BE2C (cell line): ENCODE data around the gene CDHR5.

ENCODE experiments used
- DNase-seq: peaks from one replicate; pipeline ENCODE4 v3.0.0-alpha.2; 2020
- H3K27me3 ChIP-seq: fragments of 250-450 bp; sonication (Bioruptor Pico); 2 replicates; pipeline ENCODE4 v1.5.1; 2020; ENCODE audit warnings: mild to moderate bottlenecking
- H3K36me3 ChIP-seq: fragments of 250-450 bp; sonication (Bioruptor Pico); 2 replicates; pipeline ENCODE4 v1.5.1; 2020; ENCODE audit warnings: mild to moderate bottlenecking
- H3K4me1 ChIP-seq: fragments of 250-450 bp; sonication (Bioruptor Pico); 2 replicates; pipeline ENCODE4 v1.5.1; 2020
- H3K4me3 ChIP-seq: 2 replicates; pipeline ENCODE4 v1.5.1; 2011; ENCODE audit warnings: low read depth, low read length
- H3K9me3 ChIP-seq: fragments of 250-450 bp; sonication (Bioruptor Pico); 2 replicates; pipeline ENCODE4 v1.5.1; 2020
- TF ChIP-seq, protein P1 (sequence below): IDR thresholded peaks from 2 replicates; pipeline ENCODE4 v1.5.1; 2012; ENCODE audit warnings: mild to moderate bottlenecking, low read depth, low read length

Gene CDHR5

DNA sequence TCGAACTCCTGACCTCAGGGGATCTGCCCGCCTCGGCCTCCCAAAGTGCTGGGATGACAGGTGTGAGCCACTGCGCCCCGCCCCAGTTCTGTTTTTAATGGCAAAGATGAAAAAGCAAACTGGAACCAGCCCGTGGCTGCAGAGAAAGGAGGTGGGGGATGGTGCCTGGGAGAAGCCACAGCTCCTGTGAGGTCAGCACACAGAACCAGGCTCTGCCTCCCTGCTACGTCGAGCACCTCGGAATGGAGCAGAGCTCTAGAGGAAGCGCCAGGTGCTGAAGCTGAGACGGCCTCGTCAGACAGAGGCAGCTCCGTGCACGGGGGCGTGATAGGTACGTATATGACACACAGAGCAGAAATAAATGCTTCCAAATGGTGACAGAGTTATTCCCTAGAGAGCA, 20.8 kb upstream of the CDHR5 start:
- TF ChIP-seq, protein P1, sequence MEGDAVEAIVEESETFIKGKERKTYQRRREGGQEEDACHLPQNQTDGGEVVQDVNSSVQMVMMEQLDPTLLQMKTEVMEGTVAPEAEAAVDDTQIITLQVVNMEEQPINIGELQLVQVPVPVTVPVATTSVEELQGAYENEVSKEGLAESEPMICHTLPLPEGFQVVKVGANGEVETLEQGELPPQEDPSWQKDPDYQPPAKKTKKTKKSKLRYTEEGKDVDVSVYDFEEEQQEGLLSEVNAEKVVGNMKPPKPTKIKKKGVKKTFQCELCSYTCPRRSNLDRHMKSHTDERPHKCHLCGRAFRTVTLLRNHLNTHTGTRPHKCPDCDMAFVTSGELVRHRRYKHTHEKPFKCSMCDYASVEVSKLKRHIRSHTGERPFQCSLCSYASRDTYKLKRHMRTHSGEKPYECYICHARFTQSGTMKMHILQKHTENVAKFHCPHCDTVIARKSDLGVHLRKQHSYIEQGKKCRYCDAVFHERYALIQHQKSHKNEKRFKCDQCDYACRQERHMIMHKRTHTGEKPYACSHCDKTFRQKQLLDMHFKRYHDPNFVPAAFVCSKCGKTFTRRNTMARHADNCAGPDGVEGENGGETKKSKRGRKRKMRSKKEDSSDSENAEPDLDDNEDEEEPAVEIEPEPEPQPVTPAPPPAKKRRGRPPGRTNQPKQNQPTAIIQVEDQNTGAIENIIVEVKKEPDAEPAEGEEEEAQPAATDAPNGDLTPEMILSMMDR = no peak
- no peak for DNase-seq
- no peaks in the 10 kb centered on the region for H3K27me3 ChIP-seq
- H3K9me3 ChIP-seq = no peaks in the 10 kb centered on the region
- H3K36me3 ChIP-seq = no peaks in the 10 kb centered on the region
- H3K4me3 ChIP-seq = no peak overlapping the region
- no peaks in the 10 kb centered on the region for H3K4me1 ChIP-seq

DNA sequence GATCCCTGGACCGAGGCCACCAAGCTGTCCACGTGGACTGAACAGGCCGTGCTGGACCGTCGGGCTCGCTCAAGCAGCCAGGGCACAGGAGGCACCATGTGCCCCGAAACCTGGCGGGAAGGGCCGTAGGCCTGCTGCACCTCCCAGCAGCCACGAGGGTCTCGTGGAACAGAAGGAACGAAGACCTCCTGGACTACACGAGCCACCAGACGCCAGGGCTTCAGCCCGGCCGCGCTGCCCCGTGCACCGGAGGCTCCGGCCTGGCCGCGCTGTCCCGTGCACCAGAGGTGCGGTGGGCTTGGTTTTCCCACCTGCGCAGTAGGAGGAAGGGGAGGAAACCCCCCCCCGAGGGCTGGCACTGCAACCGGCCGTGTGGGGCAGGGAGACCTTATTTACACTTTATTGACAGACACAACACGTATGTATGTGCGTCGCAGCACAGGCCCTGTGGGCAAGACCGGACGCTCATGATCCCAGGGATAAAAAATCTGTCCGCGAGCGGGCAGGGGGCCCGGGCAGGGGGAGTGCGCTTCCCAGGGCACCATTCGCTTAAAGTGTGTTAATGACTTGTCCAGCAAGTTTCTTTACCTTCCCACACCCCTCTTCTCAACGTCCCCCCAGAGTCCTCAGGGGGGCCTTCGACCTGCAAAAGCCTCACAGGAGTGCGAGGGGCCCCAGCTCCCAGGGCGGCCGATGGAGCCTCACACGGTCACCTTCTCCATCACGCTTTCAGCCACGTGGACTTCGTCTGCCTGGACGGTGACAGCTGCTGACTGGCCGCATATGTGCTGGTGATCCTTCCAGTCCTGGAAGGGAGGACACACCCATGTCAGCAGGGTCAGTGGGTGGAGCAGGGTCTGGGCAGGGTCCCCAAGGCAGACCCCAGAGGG, 19.3 kb upstream of the CDHR5 start:
- Histone ChIP-seq H3K36me3 (no peaks in the 10 kb centered on the region), H3K4me3 (no peak overlapping the region), H3K4me1 (no peaks in the 10 kb centered on the region), H3K27me3 (no peaks in the 10 kb centered on the region), H3K9me3 (no peaks in the 10 kb centered on the region)
- TF ChIP-seq, protein P1 = no peak
- no peak for DNase-seq

DNA sequence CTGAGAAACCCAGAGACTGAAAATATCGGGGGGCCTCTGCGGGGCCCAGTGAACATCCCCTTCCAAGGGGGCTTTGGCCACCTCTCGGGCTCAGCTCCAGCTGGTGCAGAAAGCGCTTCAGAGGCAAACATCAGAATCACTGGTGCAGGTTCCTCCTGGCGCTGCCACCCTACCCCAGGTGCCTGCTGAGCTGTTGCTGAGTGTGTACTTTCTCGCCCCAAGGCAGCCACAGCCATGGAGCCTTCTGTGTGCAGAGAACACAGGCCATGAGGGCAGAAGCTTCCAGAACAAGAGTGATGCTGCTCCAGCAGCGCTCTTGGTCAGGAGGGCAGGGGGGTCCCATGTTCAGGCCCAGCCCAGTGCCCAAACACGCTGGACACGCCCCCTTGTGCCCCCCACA, 18.6 kb upstream of the CDHR5 start:
- H3K4me1 ChIP-seq = no peaks in the 10 kb centered on the region
- TF ChIP-seq, protein P1 = no peak
- no peak overlapping the region for H3K4me3 ChIP-seq
- H3K36me3 ChIP-seq = no peaks in the 10 kb centered on the region
- no peaks in the 10 kb centered on the region for H3K9me3 ChIP-seq
- DNase-seq = no peak
- no peaks in the 10 kb centered on the region for H3K27me3 ChIP-seq

DNA sequence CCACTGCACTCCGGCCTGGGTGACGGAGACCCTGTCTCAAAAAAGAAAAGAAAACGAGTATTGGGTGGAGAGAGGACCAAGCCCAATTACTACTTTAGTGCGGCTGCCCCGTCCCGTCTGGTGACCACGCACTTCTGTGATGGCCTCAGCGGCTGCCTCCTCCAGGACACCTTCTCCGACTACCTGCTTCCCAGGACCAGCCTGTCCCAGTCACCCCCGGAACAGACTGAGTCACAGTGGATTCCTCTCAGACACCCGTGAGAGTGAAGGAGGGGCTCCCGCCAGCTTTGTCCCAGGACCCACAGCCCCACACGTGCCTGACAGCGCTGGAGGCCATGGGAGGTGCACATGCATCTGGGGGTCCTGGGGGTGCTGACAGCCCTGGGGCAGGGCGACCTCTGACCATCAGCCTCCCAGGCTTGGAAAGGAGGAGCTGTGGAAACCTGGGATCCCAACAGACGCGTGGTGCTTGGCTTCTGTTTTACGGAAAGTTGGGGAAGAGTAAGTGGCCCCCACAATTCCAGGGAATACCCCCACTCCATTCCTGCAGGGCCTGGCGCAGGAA, 17.1 kb upstream of the CDHR5 start:
- DNase-seq = no peak
- H3K4me3 ChIP-seq = no peak overlapping the region
- H3K4me1 ChIP-seq = no peaks in the 10 kb centered on the region
- no peaks in the 10 kb centered on the region for H3K36me3 ChIP-seq
- H3K9me3 ChIP-seq = no peaks in the 10 kb centered on the region
- TF ChIP-seq, protein P1 = no peak
- H3K27me3 ChIP-seq = peaks cover 5% of the 10 kb centered on the region; the same call in 1 of the 2 replicates

DNA sequence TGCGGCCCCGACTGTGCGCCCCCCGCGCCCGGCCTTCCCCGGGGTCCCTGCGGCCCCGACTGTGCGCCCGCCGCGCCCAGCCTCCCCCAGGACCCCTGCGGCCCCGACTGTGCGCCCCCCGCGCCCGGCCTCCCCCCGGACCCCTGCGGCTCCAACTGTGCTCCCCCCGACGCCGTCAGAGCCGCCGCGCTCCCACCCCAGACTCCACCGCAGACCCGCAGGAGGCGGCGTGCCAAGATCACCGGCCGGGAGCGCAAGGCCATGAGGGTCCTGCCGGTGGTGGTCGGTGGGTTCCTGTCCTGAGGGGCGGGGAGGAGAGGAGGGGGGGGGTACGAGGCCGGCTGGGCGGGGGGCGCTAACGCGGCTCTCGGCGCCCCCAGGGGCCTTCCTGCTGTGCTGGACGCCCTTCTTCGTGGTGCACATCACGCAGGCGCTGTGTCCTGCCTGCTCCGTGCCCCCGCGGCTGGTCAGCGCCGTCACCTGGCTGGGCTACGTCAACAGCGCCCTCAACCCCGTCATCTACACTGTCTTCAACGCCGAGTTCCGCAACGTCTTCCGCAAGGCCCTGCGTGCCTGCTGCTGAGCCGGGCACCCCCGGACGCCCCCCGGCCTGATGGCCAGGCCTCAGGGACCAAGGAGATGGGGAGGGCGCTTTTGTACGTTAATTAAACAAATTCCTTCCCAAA, 15.4 kb upstream of the CDHR5 start:
- H3K9me3 ChIP-seq = no peaks in the 10 kb centered on the region
- no peaks in the 10 kb centered on the region for H3K36me3 ChIP-seq
- TF ChIP-seq, protein P1 = no peak
- H3K4me1 ChIP-seq = no peaks in the 10 kb centered on the region
- peaks cover 5% of the 10 kb centered on the region; the same call in 1 of the 2 replicates for H3K27me3 ChIP-seq
- no peak for DNase-seq
- H3K4me3 ChIP-seq = no peak overlapping the region
